ENCODE data around the gene PADI3. TPM values are rescaled to one million over a fixed set of nuclear protein-coding genes. Genes with fewer than 3 reads are reported as not detected.
A peak's percentile ranks its signal among the peaks of the same experiment; 100 is the strongest.

The PADI3 gene
- total and polyA plus RNA-seq, 9 of the 15 experiments (the other 6 are each of a cell fraction or from before 2014, with no cell fraction given), result not detected

DNA sequence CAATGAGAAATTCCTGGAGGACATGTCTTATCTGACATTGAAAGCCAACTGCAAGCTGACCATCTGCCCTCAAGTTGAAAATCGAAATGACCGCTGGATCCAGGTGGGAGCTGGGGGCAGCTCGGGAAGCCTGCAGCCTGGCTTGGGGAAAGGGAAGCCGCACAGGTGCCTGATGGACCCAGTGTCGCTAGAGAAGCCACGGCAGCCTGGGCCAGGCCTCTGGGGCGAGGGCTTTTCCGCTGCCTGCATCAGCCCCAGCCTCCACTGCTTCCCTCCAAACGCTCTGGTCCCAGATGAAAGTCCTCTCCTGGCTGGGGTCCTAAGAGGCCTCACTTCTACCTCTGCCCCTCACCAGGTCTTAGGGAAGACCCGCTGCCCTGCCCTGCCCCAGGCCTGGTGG, 18.8 kb upstream of the PADI3 start:
- Histone ChIP-seq H2AFZ (ENCODE audit: low read depth, low read length) (no peak overlapping the region), H3K27ac (ENCODE audit: extremely low read depth, low read depth, low read length) (no peak overlapping the region), H3K9me3 (replicated peaks; ENCODE audit: control insufficient read depth, insufficient read depth, low read depth, low read length) (no peaks in the 10 kb centered on the region), H3K79me2 (ENCODE audit: control insufficient read depth, insufficient read depth, low read length) (no peaks in the 10 kb centered on the region), H3K4me1 (replicated peaks in 1 of 2; ENCODE audit: control insufficient read depth in 2 of 2, insufficient read depth in 2 of 2, low read length in 2 of 2) (no peaks in the 10 kb centered on the region), H3K36me3 (ENCODE audit: control insufficient read depth, insufficient read depth, low read length) (no peaks in the 10 kb centered on the region), H3K4me2 (ENCODE audit: insufficient read depth, low read length) (no peak overlapping the region), H4K20me1 (replicated peaks; ENCODE audit: control insufficient read depth, insufficient read depth, low read length) (peaks cover 9% of the 10 kb centered on the region), H3K27me3 (ENCODE audit: control insufficient read depth in 2 of 2, insufficient read depth in 2 of 2, low read length in 2 of 2) (peaks cover 5 to 62% of the 10 kb centered on the region in 2 experiments), H3K4me3 (no peak overlapping the region), H3K9me1 (ENCODE audit: control insufficient read depth, insufficient read depth, low read length) (no peaks in the 10 kb centered on the region), H3K9ac (ENCODE audit: insufficient read depth in 1 of 2, low read depth in 2 of 2, low read length in 2 of 2) (0 out of 4 replicates have a peak overlapping the region, but pooled peaks of 1 of the 2 experiments have one; percentile 13)
- no peak for DNase-seq (ENCODE audit: extremely low read depth in 1 of 4, low spot score in 3 of 4)
- ChIA-PET CTCF (ENCODE audit: low intra/inter-chr PET ratio) (no interaction called here), POLR2A (no interaction called here)
- FAIRE-seq, result no peak
- no TSS peak for BruUV-seq (replicated peaks)
- ATAC-seq, result no peak
- WGBS (ENCODE audit: insufficient coverage, low coverage, missing lambda C conversion rate), result 2% methylated on average over 10 of the region's 10 CpGs
- intact Hi-C loops (cut with micrococcal nuclease) (no loop called here), in situ Hi-C loops (cut with MboI) (loop anchor here (5.0 kb wide), 1 partner anchor 103 kb away; no protein-coding TSS in a partner anchor)
- no peak for TF ChIP-seq PPARD (CRISPR knock-in tag; IDR thresholded peaks at IDR 0.05)
- no peak for TF ChIP-seq ZNF785 (CRISPR knock-in tag; IDR thresholded peaks at IDR 0.05)
- no peak for TF ChIP-seq SLC30A9 (CRISPR knock-in tag; IDR thresholded peaks at IDR 0.05)
- TF ChIP-seq, protein P1, sequence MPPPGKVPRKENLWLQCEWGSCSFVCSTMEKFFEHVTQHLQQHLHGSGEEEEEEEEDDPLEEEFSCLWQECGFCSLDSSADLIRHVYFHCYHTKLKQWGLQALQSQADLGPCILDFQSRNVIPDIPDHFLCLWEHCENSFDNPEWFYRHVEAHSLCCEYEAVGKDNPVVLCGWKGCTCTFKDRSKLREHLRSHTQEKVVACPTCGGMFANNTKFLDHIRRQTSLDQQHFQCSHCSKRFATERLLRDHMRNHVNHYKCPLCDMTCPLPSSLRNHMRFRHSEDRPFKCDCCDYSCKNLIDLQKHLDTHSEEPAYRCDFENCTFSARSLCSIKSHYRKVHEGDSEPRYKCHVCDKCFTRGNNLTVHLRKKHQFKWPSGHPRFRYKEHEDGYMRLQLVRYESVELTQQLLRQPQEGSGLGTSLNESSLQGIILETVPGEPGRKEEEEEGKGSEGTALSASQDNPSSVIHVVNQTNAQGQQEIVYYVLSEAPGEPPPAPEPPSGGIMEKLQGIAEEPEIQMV (tag; conservative IDR thresholded peaks at IDR 0.05; ENCODE audit: low read depth), result no peak
- TF ChIP-seq KDM5B (IDR thresholded peaks at IDR 0.05; ENCODE audit: insufficient replicate concordance, low read depth, low read length), result no peak
- TF ChIP-seq, protein P2, sequence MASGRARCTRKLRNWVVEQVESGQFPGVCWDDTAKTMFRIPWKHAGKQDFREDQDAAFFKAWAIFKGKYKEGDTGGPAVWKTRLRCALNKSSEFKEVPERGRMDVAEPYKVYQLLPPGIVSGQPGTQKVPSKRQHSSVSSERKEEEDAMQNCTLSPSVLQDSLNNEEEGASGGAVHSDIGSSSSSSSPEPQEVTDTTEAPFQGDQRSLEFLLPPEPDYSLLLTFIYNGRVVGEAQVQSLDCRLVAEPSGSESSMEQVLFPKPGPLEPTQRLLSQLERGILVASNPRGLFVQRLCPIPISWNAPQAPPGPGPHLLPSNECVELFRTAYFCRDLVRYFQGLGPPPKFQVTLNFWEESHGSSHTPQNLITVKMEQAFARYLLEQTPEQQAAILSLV (tag; IDR thresholded peaks at IDR 0.05), result no peak
- no peak for TF ChIP-seq HDAC3 (IDR thresholded peaks at IDR 0.05; ENCODE audit: borderline replicate concordance, partially characterized antibody)
- no peak for TF ChIP-seq KHSRP (IDR thresholded peaks at IDR 0.05)
- TF ChIP-seq ZNF253 (CRISPR knock-in tag; conservative IDR thresholded peaks at IDR 0.05), result no peak
- TF ChIP-seq, protein P3, sequence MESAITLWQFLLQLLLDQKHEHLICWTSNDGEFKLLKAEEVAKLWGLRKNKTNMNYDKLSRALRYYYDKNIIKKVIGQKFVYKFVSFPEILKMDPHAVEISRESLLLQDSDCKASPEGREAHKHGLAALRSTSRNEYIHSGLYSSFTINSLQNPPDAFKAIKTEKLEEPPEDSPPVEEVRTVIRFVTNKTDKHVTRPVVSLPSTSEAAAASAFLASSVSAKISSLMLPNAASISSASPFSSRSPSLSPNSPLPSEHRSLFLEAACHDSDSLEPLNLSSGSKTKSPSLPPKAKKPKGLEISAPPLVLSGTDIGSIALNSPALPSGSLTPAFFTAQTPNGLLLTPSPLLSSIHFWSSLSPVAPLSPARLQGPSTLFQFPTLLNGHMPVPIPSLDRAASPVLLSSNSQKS (CRISPR knock-in tag; IDR thresholded peaks at IDR 0.05), result no peak
- TF ChIP-seq HSF4 (CRISPR knock-in tag; IDR thresholded peaks at IDR 0.05; ENCODE audit: borderline replicate concordance), result no peak
